Measurements from ENCODE around the gene RAB24.
"Not testable (repeated sequence)": the region's sequence is repeated elsewhere in the genome, so short reads cannot be mapped to it uniquely, and the experiment has no call there.

The RAB24 gene

GRCh38 chr5:177310757-177311391 is 7.4 kb upstream of the RAB24 start:
- DNase-seq, result no peak

DNA sequence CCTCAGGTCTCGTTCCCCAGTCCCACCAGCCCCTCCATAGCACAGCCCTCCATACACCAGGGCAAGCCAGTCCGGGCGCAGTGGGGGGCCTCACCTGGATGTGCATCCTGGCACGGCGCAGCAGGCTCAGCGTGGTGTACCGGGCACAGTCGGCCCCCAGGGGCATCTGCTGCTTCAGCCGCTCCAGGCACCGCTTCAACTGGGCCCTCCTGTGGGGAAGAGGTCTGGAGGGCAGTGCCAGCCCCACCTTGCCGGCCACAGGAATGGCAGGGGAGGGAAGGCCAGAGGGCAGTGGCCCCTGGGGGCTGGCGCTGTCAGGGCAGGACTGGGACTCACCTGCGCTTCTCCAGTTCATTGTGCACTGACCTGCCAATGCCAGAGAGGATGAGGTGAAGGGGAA is 6.8 kb upstream of the RAB24 start:
- no peak for DNase-seq

DNA sequence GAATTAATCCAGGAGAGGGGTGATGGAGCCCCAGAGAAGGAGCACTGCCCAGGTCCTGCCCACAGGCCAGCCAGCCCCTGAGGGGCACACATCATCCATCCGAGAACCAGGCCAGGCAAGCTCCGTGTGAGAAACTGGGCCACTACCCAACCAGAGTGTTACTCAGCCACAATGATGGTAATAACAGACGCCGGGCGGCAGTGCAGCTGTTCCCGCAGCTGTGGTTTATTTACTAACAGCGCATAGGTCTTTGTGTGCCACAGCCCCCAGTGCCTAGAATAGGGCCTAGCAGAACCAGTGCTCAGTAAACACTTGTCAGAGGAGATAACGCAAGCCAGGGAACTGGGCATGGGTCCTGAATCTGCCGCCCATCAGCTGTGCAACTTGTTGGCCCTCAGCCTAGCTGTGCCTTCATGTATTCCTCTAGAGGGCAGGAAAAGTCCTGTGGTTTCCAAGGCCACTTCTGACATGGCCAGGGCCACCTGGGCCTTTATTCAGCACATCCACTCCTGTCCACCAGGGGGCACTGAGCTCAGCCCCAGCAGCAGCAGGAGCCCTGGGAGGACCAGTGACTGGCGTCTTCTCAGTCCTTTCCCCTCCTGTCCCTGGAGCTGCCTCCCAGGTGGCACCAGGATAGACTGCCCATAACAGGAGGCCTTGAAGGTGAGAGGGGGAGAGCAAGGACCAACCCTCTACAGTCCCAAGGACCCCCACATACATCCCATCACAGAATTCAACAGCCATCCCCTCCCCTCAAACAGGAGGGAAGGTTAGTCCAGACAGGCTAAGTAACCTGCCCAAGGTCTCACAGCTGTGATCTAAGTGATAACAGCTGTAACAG is 6.1 kb upstream of the RAB24 start:
- DNase-seq, result peak; percentile 77

- no peak for DNase-seq
Observed at GRCh38 chr5:177308740-177309139, 5.2 kb upstream of the RAB24 start.

DNA sequence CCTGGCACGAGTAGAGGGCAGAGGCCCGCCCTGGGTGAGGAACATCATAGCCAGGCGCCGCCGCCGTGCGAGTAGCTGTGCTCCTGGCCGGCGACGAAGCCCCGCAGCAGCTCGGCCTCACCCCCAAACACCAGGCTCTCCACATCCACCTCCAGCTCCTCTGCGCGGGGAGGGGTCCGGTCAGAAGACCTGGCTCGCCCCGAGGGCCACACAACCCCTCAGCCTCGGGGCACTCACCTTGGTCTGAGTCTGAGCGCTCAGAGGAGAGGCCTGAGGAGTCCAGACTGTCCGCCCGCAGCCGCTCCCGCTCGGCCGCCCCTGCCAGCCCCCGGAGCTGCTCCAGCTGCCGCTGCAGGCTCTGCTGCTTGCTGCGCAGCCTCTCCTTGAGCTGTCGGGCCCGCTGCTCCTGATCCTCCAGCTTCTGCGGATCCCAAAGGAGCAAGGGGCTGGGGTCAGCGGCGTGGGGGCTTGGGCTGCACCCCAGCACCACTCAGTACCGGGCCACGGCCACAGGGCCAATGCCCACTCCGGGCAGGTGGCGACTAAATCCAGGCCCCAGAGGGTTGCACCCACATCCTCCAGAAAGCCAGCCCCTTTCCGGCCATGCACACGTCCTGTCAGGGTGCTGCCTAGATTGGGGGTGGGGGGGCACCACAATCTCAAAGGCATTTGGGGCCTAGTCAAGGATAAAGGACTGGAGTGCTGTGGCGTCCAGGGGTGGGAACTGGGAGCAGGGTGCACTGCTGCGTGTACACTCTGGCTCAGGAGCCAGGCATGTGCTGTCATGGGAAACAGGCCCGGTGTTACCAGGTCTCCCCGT is 4.2 kb upstream of the RAB24 start:
- no peak for DNase-seq

- DNase-seq, result no peak
Observed at GRCh38 chr5:177306674-177307543, 3.4 kb upstream of the RAB24 start.

- not testable (repeated sequence) for DNase-seq
Observed at GRCh38 chr5:177306103-177306640, 2.7 kb upstream of the RAB24 start.

DNA sequence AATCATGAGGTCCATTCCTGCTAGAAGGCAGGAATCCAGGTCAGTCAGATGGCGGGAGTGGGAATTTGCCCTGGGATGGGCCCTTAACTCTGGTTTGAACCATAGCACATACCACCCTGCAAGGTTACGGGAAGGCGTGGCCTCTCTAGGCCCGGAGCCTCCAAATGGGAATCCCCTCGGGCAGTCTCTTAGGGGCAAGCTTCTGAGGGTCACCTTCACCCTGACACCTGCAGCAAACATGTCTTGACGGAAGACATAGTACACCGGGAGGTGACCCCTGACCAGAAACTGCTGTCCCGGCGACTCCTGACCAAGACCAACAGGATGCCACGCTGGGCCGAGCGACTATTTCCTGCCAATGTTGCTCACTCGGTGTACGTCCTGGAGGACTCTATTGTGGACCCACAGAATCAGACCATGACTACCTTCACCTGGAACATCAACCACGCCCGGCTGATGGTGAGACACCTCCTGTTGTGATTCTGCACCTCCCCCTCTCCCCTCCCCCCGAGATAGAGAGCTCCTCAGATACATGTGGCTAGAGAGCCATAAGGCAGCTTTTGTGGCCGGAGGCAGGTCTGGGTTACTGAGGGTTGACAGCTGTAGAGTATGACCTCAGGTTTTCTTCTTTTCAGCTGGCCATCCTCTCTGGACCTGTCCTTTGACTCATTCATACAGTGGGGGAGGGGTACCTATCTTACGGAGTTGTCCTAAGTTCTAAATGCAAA is 1.0 kb upstream of the RAB24 start:
- peak; percentile 32 for DNase-seq

DNA sequence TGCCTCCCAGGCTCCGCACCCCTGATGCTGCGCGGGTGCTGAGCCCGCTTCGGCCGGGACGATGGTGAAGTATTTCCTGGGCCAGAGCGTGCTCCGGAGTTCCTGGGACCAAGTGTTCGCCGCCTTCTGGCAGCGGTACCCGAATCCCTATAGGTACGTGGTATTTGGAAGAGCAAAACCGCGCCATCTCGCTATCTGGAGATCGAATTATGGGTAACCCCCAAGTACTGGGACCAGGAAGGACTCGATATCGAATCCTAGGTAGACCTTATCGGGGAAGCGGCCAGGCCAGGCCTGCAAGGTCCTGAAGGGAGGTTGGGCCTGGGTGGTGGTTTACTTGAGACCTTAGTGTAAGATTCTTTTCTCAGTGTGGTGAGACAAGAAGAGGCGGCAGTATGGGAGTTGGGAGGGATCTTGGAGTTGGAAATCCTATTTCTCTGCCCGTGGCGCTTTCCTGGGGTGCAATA is 439 bp upstream of the RAB24 start:
- no peak for DNase-seq

DNA sequence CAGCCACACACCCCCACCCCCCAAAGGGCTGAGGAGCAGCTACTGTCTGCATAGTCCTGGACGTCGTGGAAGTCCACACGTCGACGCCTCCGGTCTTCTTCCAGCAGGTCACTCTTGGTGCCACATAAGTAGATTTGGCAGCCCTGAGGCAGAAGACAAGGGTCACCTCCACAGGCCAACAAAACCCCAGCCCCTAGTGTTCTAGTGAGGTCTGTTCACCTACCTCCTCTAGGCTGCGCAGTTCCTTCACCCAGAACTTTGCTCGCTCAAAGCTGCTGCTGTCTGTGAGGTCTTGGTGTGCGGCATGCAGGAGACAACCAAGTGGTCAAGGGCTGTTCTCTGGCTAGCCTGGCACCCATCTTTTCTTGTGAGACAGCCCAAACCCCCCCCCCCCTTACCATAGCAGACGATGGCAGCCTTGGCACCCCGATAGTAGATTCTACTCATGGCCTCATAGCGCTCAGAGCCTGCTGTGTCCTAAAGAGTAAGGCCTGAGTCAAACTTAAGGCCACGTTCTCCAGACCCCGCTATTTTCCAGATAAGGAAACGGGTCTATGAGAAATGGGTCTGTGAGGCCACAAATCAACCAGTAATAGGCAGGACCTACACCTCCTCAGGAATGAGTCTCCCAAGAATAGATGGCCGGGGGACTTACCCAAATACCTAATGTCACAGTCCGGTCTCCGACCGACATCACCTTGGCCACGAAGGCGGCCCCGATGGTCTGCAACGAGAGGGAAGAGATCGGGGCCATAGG is 987 bp downstream of the RAB24 start:
- DNase-seq, result no peak

DNA sequence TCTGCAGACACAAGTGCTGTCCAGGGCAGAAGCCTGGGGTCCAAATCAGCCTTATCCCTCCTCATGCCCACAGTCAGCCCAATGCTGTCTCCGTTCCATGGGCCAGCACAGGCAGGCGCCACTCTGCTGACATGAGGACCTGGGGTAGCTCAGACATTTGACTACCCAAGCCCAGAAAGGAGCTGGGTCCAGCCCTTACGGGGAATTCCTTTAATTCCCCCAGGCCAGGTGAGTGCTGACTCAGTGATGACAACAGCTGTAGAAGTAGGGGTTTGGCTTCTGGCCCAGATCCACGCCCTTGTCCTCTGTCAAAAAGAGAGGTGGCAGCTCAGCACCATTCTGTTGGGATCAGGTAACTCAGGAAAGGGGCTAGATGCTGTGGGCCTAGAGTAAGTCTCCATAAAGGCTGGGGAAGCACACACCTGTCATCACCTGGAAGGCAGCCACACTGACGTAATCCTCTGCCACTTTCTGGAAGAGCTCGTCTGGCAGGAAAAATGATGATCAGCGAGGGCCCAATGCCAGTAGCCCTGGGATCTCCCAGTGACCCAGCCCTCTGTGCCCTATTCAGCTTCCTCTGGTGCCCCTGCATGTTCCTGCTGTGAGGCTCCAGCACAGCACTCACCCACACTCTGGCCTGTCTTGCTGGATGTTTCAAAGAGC is 1.9 kb downstream of the RAB24 start:
- no peak for DNase-seq

DNA sequence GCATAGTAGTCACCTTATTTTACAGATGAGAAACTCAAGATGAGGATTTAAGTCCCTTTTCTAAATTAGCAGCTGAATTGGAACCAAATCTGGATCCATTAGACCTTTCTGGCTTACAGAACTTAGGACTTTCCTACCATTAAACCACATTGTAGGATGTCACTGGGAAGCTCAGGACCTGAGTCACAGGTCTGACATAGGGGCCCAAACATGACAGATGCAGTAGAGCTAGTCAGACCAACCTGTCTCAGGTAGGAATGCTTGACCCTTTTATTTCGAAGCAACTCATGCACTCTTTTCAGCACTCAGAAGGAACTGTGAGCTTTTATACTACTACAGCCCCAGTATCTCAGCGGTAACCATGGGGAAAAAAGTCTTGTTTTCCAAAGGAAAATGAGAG is 2.6 kb downstream of the RAB24 start:
- no peak for DNase-seq

DNA sequence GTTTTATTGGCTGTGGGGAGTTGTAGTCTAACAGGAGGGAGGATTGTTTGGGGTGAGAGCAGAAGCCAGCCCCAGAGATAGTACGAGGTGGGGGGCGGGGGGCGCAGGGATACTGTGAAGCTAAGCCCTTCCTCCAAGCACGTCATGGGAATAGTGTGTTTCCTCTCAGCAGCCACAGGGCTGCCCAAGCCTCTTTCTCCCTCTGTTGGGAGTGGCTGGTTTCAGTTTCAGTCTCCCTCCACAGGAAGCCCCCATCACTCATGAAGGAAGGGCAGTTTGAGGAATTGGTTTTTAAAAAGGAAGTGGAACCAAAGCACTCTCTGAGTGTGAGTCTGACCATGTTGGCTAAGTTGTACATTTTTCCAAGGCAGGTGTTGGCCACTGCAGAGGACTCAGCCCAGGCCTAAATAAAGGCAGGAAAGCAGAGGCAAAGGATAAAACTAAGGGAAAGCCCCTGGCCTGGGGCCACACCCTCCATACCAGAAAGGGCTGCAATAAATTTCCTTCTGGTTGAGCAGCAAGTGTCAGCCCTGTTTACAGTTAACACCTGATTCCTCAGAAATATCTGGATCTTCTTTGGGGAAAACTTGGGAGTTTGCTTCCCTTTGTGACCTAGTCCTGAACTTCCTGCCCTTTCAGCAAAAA is 3.2 kb downstream of the RAB24 start:
- DNase-seq, result peak; percentile 30

DNA sequence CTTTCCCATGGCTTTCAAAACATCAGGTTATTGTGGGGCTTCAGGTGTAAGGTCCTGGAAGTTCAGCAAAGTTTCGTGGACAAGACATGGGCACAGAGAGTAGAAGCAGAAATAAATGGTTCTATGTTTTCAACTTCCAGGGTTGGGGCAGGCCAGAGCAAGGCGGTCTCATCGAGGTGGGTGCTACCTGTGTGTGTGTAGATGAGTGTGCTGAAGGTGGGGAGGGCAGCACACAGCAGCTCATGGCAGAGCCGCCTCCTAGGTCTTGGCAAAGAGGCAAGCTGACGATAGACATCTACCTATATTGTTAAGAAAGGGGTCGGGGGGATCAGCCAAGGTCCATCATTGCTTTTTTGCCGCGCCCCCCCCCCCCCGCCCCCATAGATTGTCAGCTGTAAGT is 3.8 kb downstream of the RAB24 start:
- no peak for DNase-seq

DNA sequence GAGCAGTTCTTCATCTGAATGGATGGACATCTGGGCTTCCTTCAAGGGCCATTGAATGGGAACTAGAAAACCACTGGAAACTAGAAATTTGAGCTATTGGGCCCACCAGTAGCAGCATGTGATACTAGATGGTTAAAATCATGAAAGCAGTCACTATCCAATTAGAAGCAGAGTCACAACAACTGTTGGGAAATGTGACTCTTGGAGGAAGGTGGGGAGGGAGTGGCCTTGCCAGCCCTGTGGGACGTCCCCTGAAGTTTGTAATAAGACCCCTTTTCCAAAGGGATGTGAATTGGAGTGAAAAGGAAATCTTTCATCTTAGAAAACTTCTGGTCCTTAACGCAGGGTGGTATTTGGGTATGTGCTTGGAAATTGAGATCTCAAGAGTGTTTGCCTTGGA is 5.6 kb downstream of the RAB24 start:
- no peak for DNase-seq

DNA sequence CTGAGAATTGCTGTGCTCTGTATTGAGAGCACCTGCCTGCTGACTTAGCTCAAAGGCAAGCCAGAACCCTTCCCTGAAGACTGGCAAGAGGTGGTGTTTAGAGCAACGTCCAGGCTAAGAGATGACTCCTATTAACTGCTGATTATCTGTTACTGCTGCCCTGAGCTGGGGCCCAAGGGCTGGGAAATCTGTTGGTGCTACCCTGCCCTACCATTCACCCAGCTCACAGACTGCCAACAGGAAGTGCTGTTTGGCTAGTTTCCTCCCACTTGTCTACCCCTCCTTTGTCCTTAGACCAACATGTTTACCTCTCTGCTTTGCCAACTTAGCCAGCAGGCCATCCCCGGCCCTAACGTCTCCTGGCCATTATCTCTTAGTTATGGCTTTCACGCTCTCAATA is 6.9 kb downstream of the RAB24 start:
- DNase-seq, result no peak

DNA sequence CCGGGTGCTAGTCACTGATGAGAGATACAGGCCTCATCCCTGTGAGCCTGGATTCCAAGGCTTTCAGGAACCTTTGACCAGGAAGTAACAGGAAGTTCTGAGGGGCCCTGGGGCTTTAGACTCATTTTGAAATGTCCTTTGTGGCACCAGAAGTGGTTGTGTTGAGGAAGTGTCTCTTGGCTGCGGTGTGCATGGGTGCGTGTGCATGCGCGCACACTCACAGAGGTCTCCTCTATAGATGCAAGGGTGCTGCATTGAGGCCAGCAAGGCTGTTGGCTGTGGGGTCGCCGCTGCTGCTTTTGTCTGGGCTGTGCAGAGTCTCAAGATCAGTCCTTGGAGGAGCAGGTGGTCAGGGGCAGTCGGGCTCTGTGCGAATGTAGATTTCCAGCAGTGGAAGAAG is 7.6 kb downstream of the RAB24 start:
- no peak for DNase-seq

- no peak for DNase-seq
Observed at GRCh38 chr5:177294632-177295031, 8.9 kb downstream of the RAB24 start.

DNA sequence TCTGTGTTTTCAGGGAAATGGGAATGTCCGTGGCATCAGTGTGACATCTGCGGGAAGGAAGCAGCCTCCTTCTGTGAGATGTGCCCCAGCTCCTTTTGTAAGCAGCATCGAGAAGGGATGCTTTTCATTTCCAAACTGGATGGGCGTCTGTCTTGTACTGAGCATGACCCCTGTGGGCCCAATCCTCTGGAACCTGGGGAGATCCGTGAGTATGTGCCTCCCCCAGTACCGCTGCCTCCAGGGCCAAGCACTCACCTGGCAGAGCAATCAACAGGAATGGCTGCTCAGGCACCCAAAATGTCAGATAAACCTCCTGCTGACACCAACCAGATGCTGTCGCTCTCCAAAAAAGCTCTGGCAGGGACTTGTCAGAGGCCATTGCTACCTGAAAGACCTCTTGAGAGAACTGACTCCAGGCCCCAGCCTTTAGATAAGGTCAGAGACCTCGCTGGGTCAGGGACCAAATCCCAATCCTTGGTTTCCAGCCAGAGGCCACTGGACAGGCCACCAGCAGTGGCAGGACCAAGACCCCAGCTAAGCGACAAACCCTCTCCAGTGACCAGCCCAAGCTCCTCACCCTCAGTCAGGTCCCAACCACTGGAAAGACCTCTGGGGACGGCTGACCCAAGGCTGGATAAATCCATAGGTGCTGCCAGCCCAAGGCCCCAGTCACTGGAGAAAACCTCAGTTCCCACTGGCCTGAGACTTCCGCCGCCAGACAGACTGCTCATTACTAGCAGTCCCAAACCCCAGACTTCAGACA is 9.5 kb downstream of the RAB24 start:
- DNase-seq, result no peak
